KMS-11 (cell line): ENCODE measurements around the gene NFE2L2.
A peak's percentile ranks its signal among the peaks of the same experiment; 100 is the strongest.

ENCODE experiments used
- H2AFZ ChIP-seq: fragments of 200-600 bp; sonication (generic); 2 replicates; pipeline ENCODE4 v1.6.1; 2016; ENCODE audit warnings: antibody characterized with exemption, mixed run types, low read depth
- H3K27ac ChIP-seq: fragments of 200-600 bp; sonication (generic); 2 replicates; pipeline ENCODE4 v1.6.1; 2016; ENCODE audit warnings: mild to moderate bottlenecking, mixed run types
- H3K27me3 ChIP-seq: fragments of 200-600 bp; sonication (generic); 2 replicates; pipeline ENCODE4 v1.6.1; 2017; ENCODE audit warnings: mild to moderate bottlenecking, low read depth, mixed run types, moderate library complexity; ENCODE audit not compliant: insufficient read depth
- H3K36me3 ChIP-seq: fragments of 200-600 bp; sonication (generic); 2 replicates; pipeline ENCODE4 v1.6.1; 2017; ENCODE audit warnings: mild to moderate bottlenecking, mixed run types; ENCODE audit not compliant: insufficient read depth
- H3K4me1 ChIP-seq: fragments of 200-600 bp; sonication (generic); 2 replicates; pipeline ENCODE4 v1.6.1; 2016; ENCODE audit warnings: mild to moderate bottlenecking, low read depth, mixed run types; ENCODE audit not compliant: poor library complexity, severe bottlenecking
- H3K4me2 ChIP-seq: fragments of 200-600 bp; sonication (generic); 2 replicates; pipeline ENCODE4 v1.7.0; 2016; ENCODE audit warnings: mild to moderate bottlenecking, mixed run types
- H3K4me3 ChIP-seq: fragments of 200-600 bp; sonication (generic); IDR thresholded peaks from 2 replicates; pipeline ENCODE4 v1.6.1; 2017; ENCODE audit warnings: low read depth, low read length, mixed read lengths; ENCODE audit not compliant: insufficient read depth
- H3K79me2 ChIP-seq: fragments of 200-600 bp; sonication (generic); 2 replicates; pipeline ENCODE4 v1.6.1; 2016; ENCODE audit warnings: low read depth, mixed run types; ENCODE audit not compliant: insufficient read depth
- H3K9ac ChIP-seq: fragments of 200-600 bp; sonication (generic); 2 replicates; pipeline ENCODE4 v1.6.1; 2016; ENCODE audit warnings: mild to moderate bottlenecking, mixed run types
- H4K20me1 ChIP-seq: fragments of 200-600 bp; sonication (generic); 2 replicates; pipeline ENCODE4 v1.6.1; 2016; ENCODE audit warnings: mild to moderate bottlenecking, mixed run types; ENCODE audit not compliant: insufficient read depth
- TF ChIP-seq, protein P1 (sequence below): fragments of 200-600 bp; sonication (generic); conservative IDR thresholded peaks from 2 replicates; pipeline ENCODE4 v1.6.1; 2017; ENCODE audit warnings: low read depth, mild to moderate bottlenecking, antibody characterized with exemption, low read length, moderate library complexity, mixed read lengths

Gene NFE2L2

DNA sequence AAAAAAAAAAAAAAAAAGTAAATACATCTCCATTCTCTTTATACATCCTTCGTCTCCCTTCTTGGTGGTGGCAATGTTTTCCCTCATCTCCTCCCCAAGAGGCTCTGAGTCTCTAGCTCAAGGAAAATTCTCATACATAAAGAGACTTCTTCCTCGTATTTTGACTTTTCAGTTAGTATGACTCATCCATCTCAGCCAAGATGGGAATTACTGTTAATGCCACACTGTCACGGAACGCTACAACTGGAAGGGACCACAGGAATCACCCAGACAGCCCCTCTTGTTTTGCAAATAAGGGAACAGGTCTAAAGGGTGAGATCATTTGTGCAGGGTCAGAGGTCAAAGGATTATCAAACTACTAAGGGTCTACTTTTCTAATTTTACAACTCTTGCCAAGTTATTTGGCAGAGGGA lies 19.5 kb downstream of the NFE2L2 start:
- no peak overlapping the region for H2AFZ ChIP-seq
- no peak overlapping the region for H3K4me2 ChIP-seq
- no peaks in the 10 kb centered on the region for H3K27me3 ChIP-seq
- H4K20me1 ChIP-seq: peaks cover 85% of the 10 kb centered on the region
- peaks cover 93% of the 10 kb centered on the region for H3K4me1 ChIP-seq
- H3K79me2 ChIP-seq: peaks cover 100% of the 10 kb centered on the region
- no peak overlapping the region for H3K9ac ChIP-seq
- no peaks in the 10 kb centered on the region for H3K36me3 ChIP-seq
- H3K27ac ChIP-seq: no peak overlapping the region
- no peak overlapping the region for H3K4me3 ChIP-seq
- TF ChIP-seq, protein P1, sequence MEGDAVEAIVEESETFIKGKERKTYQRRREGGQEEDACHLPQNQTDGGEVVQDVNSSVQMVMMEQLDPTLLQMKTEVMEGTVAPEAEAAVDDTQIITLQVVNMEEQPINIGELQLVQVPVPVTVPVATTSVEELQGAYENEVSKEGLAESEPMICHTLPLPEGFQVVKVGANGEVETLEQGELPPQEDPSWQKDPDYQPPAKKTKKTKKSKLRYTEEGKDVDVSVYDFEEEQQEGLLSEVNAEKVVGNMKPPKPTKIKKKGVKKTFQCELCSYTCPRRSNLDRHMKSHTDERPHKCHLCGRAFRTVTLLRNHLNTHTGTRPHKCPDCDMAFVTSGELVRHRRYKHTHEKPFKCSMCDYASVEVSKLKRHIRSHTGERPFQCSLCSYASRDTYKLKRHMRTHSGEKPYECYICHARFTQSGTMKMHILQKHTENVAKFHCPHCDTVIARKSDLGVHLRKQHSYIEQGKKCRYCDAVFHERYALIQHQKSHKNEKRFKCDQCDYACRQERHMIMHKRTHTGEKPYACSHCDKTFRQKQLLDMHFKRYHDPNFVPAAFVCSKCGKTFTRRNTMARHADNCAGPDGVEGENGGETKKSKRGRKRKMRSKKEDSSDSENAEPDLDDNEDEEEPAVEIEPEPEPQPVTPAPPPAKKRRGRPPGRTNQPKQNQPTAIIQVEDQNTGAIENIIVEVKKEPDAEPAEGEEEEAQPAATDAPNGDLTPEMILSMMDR: no peak

DNA sequence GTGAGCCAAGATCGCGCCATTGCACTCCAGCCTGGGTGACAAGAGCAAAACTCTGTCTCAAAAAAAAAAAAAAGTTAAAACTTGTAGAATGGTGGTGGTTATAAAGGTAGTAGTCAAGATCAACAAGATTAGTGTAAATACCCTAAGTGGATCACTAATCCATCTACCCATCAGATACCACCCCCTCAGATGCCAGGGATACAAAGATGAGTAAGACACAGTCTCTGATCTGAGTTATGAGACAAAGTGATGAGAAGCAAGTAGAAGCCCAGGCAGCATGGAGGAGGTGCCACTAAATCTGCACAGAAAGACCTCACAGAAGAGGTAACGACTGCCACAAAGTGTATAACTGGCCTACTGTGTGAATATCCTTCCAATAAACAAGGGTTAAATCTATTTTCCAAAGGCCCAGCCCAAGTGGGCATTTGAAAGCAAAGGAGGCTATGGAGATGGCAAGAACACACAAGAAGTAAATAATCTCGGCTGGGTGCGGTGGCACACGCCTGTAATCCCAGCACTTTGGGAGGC lies 20.2 kb downstream of the NFE2L2 start:
- H3K27ac ChIP-seq: no peak overlapping the region
- H3K27me3 ChIP-seq: no peaks in the 10 kb centered on the region
- H3K9ac ChIP-seq: no peak overlapping the region
- no peak overlapping the region; the same call in 1 of the 2 replicates for H3K4me2 ChIP-seq
- peaks cover 92% of the 10 kb centered on the region for H3K4me1 ChIP-seq
- H3K79me2 ChIP-seq: peaks cover 100% of the 10 kb centered on the region
- H4K20me1 ChIP-seq: peaks cover 85% of the 10 kb centered on the region
- no peaks in the 10 kb centered on the region for H3K36me3 ChIP-seq
- H3K4me3 ChIP-seq: no peak overlapping the region
- TF ChIP-seq, protein P1: no peak
- no peak overlapping the region for H2AFZ ChIP-seq

DNA sequence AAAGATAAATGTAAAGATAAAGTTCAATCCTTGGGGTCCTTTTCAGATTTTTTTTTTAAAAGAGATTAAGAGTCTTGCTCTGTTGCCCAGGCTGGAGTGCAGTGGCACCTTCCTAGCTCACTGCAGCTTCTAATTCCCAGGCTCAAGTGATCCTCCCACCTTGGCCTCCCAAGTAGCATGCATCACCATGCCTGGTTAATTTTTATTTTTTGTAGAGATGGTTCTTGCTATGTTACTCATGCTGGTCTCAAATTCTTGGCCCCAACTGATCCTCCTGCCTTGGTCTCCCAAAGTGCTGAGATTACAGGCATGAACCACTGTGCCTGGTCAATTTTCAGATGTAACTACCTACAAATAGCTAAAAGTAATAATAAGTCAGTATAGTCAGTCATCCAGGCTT lies 21.1 kb downstream of the NFE2L2 start:
- no peaks in the 10 kb centered on the region for H3K27me3 ChIP-seq
- H3K4me2 ChIP-seq: peak overlapping the region; percentile 6; the same call in 1 of the 2 replicates
- H3K4me3 ChIP-seq: no peak overlapping the region
- TF ChIP-seq, protein P1: no peak
- peak overlapping the region; percentile 16; the same call in 1 of the 2 replicates for H3K27ac ChIP-seq
- H3K36me3 ChIP-seq: no peaks in the 10 kb centered on the region
- H2AFZ ChIP-seq: no peak overlapping the region
- peaks cover 93% of the 10 kb centered on the region for H3K4me1 ChIP-seq
- peaks cover 87% of the 10 kb centered on the region for H4K20me1 ChIP-seq
- peaks cover 100% of the 10 kb centered on the region for H3K79me2 ChIP-seq
- no peak overlapping the region for H3K9ac ChIP-seq

DNA sequence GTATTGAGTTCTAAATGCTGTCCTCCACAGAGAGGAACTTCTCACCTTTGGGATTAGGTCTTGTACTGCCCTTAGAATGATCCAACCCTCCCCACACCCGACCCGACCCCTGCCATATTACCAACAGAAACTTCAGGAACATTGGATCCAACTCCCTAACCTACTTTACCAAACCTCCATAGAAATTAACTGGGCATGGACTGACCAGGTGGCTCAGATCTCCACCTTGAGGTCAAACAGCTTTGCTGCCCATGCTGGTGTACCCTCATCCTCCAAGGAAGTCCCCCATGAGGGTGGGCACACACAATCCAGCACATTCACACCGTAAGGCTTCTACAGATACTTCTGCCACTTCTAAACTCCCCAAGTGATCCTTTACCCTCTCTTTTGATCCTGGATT lies 21.5 kb downstream of the NFE2L2 start:
- Histone ChIP-seq H3K4me2 (peak overlapping the region; percentile 6; the same call in 1 of the 2 replicates), H3K9ac (no peak overlapping the region), H3K27ac (peak overlapping the region; percentile 16; the same call in 1 of the 2 replicates), H4K20me1 (peaks cover 87% of the 10 kb centered on the region), H3K79me2 (peaks cover 100% of the 10 kb centered on the region), H2AFZ (no peak overlapping the region), H3K4me1 (peaks cover 94% of the 10 kb centered on the region), H3K27me3 (no peaks in the 10 kb centered on the region), H3K4me3 (no peak overlapping the region), H3K36me3 (no peaks in the 10 kb centered on the region)
- TF ChIP-seq, protein P1: no peak
